ENCODE measurements around the gene MRTO4. TPM values are rescaled to one million over a fixed set of nuclear protein-coding genes. Genes with fewer than 3 reads are reported as not detected.

MRTO4 gene
- total and polyA plus RNA-seq, 2 of the 13 experiments (the other 11 are each of a cell fraction or from before 2014, with no cell fraction given), result 28.1 to 59.2 TPM

- peak; percentile 97 for TF ChIP-seq RARA (CRISPR knock-in tag; IDR thresholded peaks at IDR 0.05)
- TF ChIP-seq ZNF496 (CRISPR knock-in tag; IDR thresholded peaks at IDR 0.05; ENCODE audit: insufficient replicate concordance), result no peak
- no peak for TF ChIP-seq ZNF282 (IDR thresholded peaks at IDR 0.05; ENCODE audit: partially characterized antibody)
- TF ChIP-seq PREB (CRISPR knock-in tag; IDR thresholded peaks at IDR 0.05), result no peak
- TF ChIP-seq ZNF160 (CRISPR knock-in tag; IDR thresholded peaks at IDR 0.05), result no peak
- no peak for TF ChIP-seq ZBTB44 (CRISPR knock-in tag; IDR thresholded peaks at IDR 0.05)
- TF ChIP-seq NCOA5 (CRISPR knock-in tag; IDR thresholded peaks at IDR 0.05), result no peak
- no peak for TF ChIP-seq DBP (CRISPR knock-in tag; IDR thresholded peaks at IDR 0.05; ENCODE audit: not compliant biosample characterization)
- no peak for TF ChIP-seq ZNF891 (CRISPR knock-in tag; IDR thresholded peaks at IDR 0.05)
- TF ChIP-seq LBX2 (CRISPR knock-in tag; IDR thresholded peaks at IDR 0.05; ENCODE audit: borderline replicate concordance), result no peak
- no peak for TF ChIP-seq ZNF143 (CRISPR knock-in tag; IDR thresholded peaks at IDR 0.05)
- no peak for TF ChIP-seq CAMTA2 (CRISPR knock-in tag; IDR thresholded peaks at IDR 0.05; ENCODE audit: borderline replicate concordance)
- TF ChIP-seq RFX5 (IDR thresholded peaks at IDR 0.05; ENCODE audit: low read depth, low read length), result no peak
- TF ChIP-seq RFXAP (CRISPR knock-in tag; IDR thresholded peaks at IDR 0.05; ENCODE audit: borderline replicate concordance), result no peak
- TF ChIP-seq ZNF281 (CRISPR knock-in tag; IDR thresholded peaks at IDR 0.05; ENCODE audit: borderline replicate concordance), result no peak
- TF ChIP-seq ZSCAN9 (CRISPR knock-in tag; IDR thresholded peaks at IDR 0.05; ENCODE audit: borderline replicate concordance), result peak; percentile 66; the same call in 1 of the 2 replicates
- TF ChIP-seq TIGD3 (CRISPR knock-in tag; IDR thresholded peaks at IDR 0.05; ENCODE audit: borderline replicate concordance), result no peak
- TF ChIP-seq ZNF101 (CRISPR knock-in tag; IDR thresholded peaks at IDR 0.05; ENCODE audit: borderline replicate concordance, low read depth), result no peak
- TF ChIP-seq ZNF607 (CRISPR knock-in tag; IDR thresholded peaks at IDR 0.05; ENCODE audit: borderline replicate concordance), result no peak
- TF ChIP-seq SRF (IDR thresholded peaks at IDR 0.05; ENCODE audit: low read depth, low read length), result no peak
These were observed 28.4 kb upstream of the MRTO4 start (continued) for GRCh38 chr1:19222979-19223824.
